Neural cell (in vitro differentiated cells): ENCODE measurements around the gene TPSD1. TPM values are rescaled to one million over a fixed set of nuclear protein-coding genes. Genes with fewer than 3 reads are reported as not detected.

Source experiments
- H2AFZ ChIP-seq: fragments of 200-600, 300-800 bp; sonication (generic), shearing (Covaris generic); 2 replicates; pipeline ENCODE4 v1.6.0; 2014; ENCODE audit warnings: low read depth, mild to moderate bottlenecking, antibody characterized with exemption, low read length, moderate library complexity
- H3F3A ChIP-seq: fragments of 200-600 bp; shearing (Covaris generic); 2 replicates; pipeline ENCODE4 v1.6.1; 2016; ENCODE audit warnings: mild to moderate bottlenecking, moderate library complexity, mixed read lengths, antibody characterized with exemption, low read length; ENCODE audit not compliant: insufficient read depth, poor library complexity, severe bottlenecking
- H3K27ac ChIP-seq: fragments of 200-600, 300-800 bp; sonication (generic), shearing (Covaris generic); 2 replicates; pipeline ENCODE4 v1.5.1; 2014; ENCODE audit warnings: mild to moderate bottlenecking, low read length, moderate library complexity
- H3K27me3 ChIP-seq: fragments of 300-800, 200-600 bp; sonication (generic), shearing (Covaris generic); 2 replicates; pipeline ENCODE4 v1.6.0; 2014; ENCODE audit warnings: mild to moderate bottlenecking, low read depth, low read length, moderate library complexity; ENCODE audit not compliant: insufficient read depth
- H3K36me3 ChIP-seq: fragments of 300-800, 200-600 bp; sonication (generic), shearing (Covaris generic); 2 replicates; pipeline ENCODE4 v1.5.1; 2014; ENCODE audit warnings: mild to moderate bottlenecking, antibody characterized with exemption, low read length, moderate library complexity; ENCODE audit not compliant: insufficient read depth
- H3K4me2 ChIP-seq: fragments of 300-800, 200-600 bp; sonication (generic), shearing (Covaris generic); 2 replicates; pipeline ENCODE4 v1.6.0; 2014; ENCODE audit warnings: mild to moderate bottlenecking, low read length
- H3K4me3 ChIP-seq: fragments of 300-800, 200-600 bp; sonication (generic), shearing (Covaris generic); 2 replicates; pipeline ENCODE4 v1.5.1; 2014; ENCODE audit warnings: mild to moderate bottlenecking, low read length, moderate library complexity
- H3K79me2 ChIP-seq: fragments of 200-600 bp; shearing (Covaris generic); replicated peaks from 2 replicates; pipeline ENCODE4 v1.6.0; 2014; ENCODE audit warnings: mild to moderate bottlenecking, low read length, moderate library complexity; ENCODE audit not compliant: insufficient read depth
- H3K9ac ChIP-seq: fragments of 300-800, 200-600 bp; sonication (generic), shearing (Covaris generic); 2 replicates; pipeline ENCODE4 v1.6.1; 2016; ENCODE audit warnings: mild to moderate bottlenecking, low read length, mixed read lengths
- H3K9me2 ChIP-seq: fragments of 200-600 bp; shearing (Covaris generic); 2 replicates; pipeline ENCODE4 v1.6.1; 2016; ENCODE audit warnings: mild to moderate bottlenecking, low read length, mixed read lengths; ENCODE audit not compliant: insufficient read depth
- H3K9me3 ChIP-seq: fragments of 200-600, 300-800 bp; sonication (generic), shearing (Covaris generic); 2 replicates; pipeline ENCODE4 v1.6.1; 2016; ENCODE audit warnings: mild to moderate bottlenecking, mixed run types, low read length, moderate library complexity, mixed read lengths
- H4K20me1 ChIP-seq: fragments of 200-600 bp; shearing (Covaris generic); 2 replicates; pipeline ENCODE4 v1.6.1; 2016; ENCODE audit warnings: mild to moderate bottlenecking, mixed run types; ENCODE audit not compliant: insufficient read depth
- EP300 ChIP-seq: fragments of 450-650 bp; conservative IDR thresholded peaks from 2 replicates; pipeline ENCODE4 v1.6.1; 2014; ENCODE audit warnings: antibody characterized with exemption, mild to moderate bottlenecking, moderate library complexity; ENCODE audit not compliant: poor library complexity, severe bottlenecking
- EZH2 ChIP-seq: fragments of 200-600, 300-800 bp; shearing (Covaris generic), sonication (generic); IDR thresholded peaks from 2 replicates; pipeline ENCODE4 v1.6.1; 2014; ENCODE audit warnings: antibody characterized with exemption, low read length, borderline replicate concordance, mild to moderate bottlenecking; ENCODE audit not compliant: insufficient read depth, poor library complexity, severe bottlenecking
- MXI1 ChIP-seq: fragments of 450-650 bp; conservative IDR thresholded peaks from 2 replicates; pipeline ENCODE4 v1.6.1; 2014; ENCODE audit warnings: antibody characterized with exemption, mild to moderate bottlenecking; ENCODE audit not compliant: poor library complexity, severe bottlenecking
- POLR2AphosphoS5 ChIP-seq: IDR thresholded peaks from 2 replicates; pipeline ENCODE4 v1.6.1; 2012
- RAD21 ChIP-seq: fragments of 450-650 bp; conservative IDR thresholded peaks from 2 replicates; pipeline ENCODE4 v1.6.1; 2014; ENCODE audit warnings: antibody characterized with exemption, mild to moderate bottlenecking, moderate library complexity
- SMC3 ChIP-seq: fragments of 450-650 bp; conservative IDR thresholded peaks from 2 replicates; pipeline ENCODE4 v1.6.1; 2014; ENCODE audit warnings: antibody characterized with exemption, mild to moderate bottlenecking, moderate library complexity; ENCODE audit not compliant: poor library complexity
- TAF1 ChIP-seq: IDR thresholded peaks from 2 replicates; pipeline ENCODE4 v1.6.1; 2012; ENCODE audit warnings: low read depth
- polyA plus RNA-seq: library from polyadenylated mRNA; depleted of rRNA; stranded (reverse); fragments of >200 nt; gene quantifications from 2 replicates; pipeline ENCODE4 v1.2.3, GENCODE V29; 2014
- TF ChIP-seq, protein P1 (sequence below): fragments of 450-650 bp; IDR thresholded peaks from 2 replicates; pipeline ENCODE4 v1.5.1; 2014; ENCODE audit warnings: antibody characterized with exemption, mild to moderate bottlenecking, moderate library complexity; ENCODE audit not compliant: poor library complexity, severe bottlenecking
- TF ChIP-seq, protein P2 (sequence below): IDR thresholded peaks from 2 replicates; pipeline ENCODE4 v1.6.1; 2012; ENCODE audit warnings: borderline replicate concordance

TPSD1 gene
- polyA plus RNA-seq, 1 donor from 2014 or later, result not detected

DNA sequence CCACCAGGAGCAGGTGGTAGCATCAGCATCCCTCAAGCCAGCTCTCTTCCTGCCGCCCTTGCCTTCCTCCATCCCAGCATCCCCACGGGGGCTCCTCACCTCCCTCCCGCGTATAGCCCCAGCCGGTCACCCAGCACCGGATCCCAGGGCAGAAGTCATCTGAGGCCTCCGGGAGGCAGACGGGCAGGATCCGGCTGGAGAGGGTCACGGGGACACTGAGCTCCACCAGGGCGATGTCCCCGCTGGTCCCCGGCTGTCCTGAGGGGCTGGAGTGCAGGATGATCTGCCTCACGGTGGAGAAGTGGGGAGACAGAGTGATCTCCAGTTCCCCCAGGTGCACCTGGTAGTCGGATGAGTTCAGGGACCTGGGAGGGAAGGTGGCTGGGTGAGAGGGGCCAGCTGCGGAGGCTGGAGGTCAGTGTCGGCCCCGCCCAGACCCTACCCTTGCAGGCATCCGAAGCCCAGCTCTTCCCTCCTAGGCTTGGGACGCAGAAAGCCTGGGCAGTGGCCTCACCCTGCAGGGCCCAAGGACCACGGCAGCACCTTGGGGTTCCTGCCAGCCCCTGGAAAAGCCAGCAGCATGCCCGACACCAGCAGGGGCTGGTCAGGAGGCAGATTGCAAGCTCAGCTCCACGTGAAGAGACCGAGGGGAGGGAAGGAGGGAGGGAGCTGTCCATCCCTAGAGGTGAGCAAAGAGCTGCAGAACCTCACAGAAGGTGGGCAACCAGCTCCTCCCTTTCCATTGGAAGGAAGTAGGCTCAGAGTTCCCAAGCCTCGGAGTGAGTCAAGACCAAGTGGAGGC, 33.1 kb upstream of the TPSD1 start:
- TF ChIP-seq TAF1, result no peak
- no peak for TF ChIP-seq SMC3
- Histone ChIP-seq H3K36me3 (no peaks in the 10 kb centered on the region), H3F3A (no peaks in the 10 kb centered on the region), H2AFZ (no peak overlapping the region), H3K9me2 (no peaks in the 10 kb centered on the region), H3K4me2 (no peak overlapping the region), H3K4me3 (no peak overlapping the region), H3K27me3 (no peaks in the 10 kb centered on the region), H3K9me3 (no peaks in the 10 kb centered on the region), H3K79me2 (no peaks in the 10 kb centered on the region), H3K9ac (no peak overlapping the region), H3K27ac (no peak overlapping the region), H4K20me1 (no peaks in the 10 kb centered on the region)

DNA sequence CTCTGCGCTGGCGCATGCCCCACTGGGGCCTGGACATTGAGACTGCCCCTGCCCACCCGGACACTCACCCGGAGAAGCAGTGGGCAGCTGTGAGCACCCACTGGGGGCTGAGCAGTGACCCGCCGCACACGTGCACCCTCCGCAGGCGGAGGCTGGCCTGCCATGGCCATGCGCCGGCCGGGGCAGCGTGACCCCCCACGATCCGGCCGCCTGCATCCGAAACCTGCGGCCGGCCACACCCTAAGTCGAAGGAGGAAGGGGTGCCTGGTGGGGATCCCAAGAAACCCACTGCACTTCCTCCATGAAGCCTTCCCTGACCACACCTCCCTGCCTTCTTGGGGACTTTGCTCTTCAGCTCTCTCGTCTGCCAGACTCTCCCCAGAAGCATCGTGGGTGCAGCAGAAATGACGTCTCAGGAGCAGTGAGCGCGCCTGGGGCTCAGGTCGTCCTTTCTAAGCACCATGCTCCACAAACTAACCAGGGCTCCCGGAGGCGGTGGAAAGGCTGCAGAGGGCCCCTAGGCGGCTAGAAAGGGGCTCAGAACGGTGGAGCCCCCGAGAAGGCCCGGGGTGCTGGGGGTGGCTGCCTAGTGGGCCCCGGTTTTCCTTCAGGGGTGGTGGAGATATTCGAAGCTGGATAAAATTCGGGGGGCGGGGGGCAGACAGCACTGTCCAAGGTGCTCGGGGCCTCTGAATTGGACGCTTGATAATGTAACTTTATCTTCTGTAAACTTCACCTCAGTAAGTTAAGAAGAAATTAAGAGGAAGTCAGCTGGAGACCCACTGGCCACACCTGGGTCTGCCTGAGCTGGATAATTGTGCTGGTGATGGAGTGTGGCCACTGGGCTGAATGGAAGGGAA, 32.3 kb upstream of the TPSD1 start:
- H3K4me2 ChIP-seq, result no peak overlapping the region
- no peak overlapping the region for H3K4me3 ChIP-seq
- no peaks in the 10 kb centered on the region for H3F3A ChIP-seq
- no peaks in the 10 kb centered on the region for H3K79me2 ChIP-seq
- H3K9me3 ChIP-seq, result no peaks in the 10 kb centered on the region
- TF ChIP-seq, protein P1, sequence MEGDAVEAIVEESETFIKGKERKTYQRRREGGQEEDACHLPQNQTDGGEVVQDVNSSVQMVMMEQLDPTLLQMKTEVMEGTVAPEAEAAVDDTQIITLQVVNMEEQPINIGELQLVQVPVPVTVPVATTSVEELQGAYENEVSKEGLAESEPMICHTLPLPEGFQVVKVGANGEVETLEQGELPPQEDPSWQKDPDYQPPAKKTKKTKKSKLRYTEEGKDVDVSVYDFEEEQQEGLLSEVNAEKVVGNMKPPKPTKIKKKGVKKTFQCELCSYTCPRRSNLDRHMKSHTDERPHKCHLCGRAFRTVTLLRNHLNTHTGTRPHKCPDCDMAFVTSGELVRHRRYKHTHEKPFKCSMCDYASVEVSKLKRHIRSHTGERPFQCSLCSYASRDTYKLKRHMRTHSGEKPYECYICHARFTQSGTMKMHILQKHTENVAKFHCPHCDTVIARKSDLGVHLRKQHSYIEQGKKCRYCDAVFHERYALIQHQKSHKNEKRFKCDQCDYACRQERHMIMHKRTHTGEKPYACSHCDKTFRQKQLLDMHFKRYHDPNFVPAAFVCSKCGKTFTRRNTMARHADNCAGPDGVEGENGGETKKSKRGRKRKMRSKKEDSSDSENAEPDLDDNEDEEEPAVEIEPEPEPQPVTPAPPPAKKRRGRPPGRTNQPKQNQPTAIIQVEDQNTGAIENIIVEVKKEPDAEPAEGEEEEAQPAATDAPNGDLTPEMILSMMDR, result no peak
- no peak for TF ChIP-seq TAF1
- H2AFZ ChIP-seq, result no peak overlapping the region
- no peak overlapping the region for H3K9ac ChIP-seq
- H4K20me1 ChIP-seq, result no peaks in the 10 kb centered on the region
- no peaks in the 10 kb centered on the region for H3K27me3 ChIP-seq
- no peaks in the 10 kb centered on the region for H3K36me3 ChIP-seq
- H3K27ac ChIP-seq, result no peak overlapping the region
- H3K9me2 ChIP-seq, result no peaks in the 10 kb centered on the region

- Histone ChIP-seq H3K36me3 (no peaks in the 10 kb centered on the region), H3K9me3 (no peaks in the 10 kb centered on the region), H3K27ac (no peak overlapping the region)
Observed at GRCh38 chr16:1224558-1224957, 31.3 kb upstream of the TPSD1 start.

More at GRCh38 chr16:1224558-1224957, 31.3 kb upstream of the TPSD1 start:
- H3K79me2 ChIP-seq, result no peaks in the 10 kb centered on the region
- H3K4me3 ChIP-seq, result no peak overlapping the region
- no peaks in the 10 kb centered on the region for H4K20me1 ChIP-seq
- no peaks in the 10 kb centered on the region for H3K27me3 ChIP-seq
- H3K4me2 ChIP-seq, result no peak overlapping the region
- no peaks in the 10 kb centered on the region for H3K9me2 ChIP-seq
- TF ChIP-seq, protein P2, sequence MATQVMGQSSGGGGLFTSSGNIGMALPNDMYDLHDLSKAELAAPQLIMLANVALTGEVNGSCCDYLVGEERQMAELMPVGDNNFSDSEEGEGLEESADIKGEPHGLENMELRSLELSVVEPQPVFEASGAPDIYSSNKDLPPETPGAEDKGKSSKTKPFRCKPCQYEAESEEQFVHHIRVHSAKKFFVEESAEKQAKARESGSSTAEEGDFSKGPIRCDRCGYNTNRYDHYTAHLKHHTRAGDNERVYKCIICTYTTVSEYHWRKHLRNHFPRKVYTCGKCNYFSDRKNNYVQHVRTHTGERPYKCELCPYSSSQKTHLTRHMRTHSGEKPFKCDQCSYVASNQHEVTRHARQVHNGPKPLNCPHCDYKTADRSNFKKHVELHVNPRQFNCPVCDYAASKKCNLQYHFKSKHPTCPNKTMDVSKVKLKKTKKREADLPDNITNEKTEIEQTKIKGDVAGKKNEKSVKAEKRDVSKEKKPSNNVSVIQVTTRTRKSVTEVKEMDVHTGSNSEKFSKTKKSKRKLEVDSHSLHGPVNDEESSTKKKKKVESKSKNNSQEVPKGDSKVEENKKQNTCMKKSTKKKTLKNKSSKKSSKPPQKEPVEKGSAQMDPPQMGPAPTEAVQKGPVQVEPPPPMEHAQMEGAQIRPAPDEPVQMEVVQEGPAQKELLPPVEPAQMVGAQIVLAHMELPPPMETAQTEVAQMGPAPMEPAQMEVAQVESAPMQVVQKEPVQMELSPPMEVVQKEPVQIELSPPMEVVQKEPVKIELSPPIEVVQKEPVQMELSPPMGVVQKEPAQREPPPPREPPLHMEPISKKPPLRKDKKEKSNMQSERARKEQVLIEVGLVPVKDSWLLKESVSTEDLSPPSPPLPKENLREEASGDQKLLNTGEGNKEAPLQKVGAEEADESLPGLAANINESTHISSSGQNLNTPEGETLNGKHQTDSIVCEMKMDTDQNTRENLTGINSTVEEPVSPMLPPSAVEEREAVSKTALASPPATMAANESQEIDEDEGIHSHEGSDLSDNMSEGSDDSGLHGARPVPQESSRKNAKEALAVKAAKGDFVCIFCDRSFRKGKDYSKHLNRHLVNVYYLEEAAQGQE, result no peak
- TF ChIP-seq MXI1 (no peak), RAD21 (no peak), SMC3 (no peak), POLR2AphosphoS5 (no peak), EZH2 (no peak), EP300 (no peak), TAF1 (no peak)
- TF ChIP-seq, protein P1, result no peak
- no peak overlapping the region for H2AFZ ChIP-seq
- H3F3A ChIP-seq, result no peaks in the 10 kb centered on the region
- H3K9ac ChIP-seq, result no peak overlapping the region
